T-helper 2 cell (primary cell): ENCODE results near the gene BICD2.

Experiments
- DNase-seq, 5 experiments: peaks; one replicate each; pipeline versions ENCODE4 v3.0.0 to v3.0.0-alpha.2; 2012 to 2022

BICD2 gene

DNA sequence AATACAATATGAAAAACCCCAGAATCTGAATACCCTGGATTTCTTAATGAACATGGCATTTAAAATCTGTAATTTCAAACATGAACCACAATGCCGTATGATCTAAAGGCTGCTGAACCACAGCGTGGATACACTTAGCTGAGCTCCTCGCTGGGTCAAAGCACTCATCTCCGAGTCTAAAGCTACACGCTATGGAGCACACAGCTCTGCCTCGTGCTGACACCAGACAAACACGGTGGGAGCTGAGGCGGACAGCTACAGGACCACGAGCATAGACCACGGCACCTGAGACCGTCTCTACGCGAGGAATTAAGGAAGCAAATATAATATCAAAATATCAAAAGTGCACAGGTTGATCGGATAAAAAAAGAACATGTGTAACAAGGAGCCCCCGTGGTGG is 51.9 kb downstream of the BICD2 start:
- no peak for DNase-seq

DNA sequence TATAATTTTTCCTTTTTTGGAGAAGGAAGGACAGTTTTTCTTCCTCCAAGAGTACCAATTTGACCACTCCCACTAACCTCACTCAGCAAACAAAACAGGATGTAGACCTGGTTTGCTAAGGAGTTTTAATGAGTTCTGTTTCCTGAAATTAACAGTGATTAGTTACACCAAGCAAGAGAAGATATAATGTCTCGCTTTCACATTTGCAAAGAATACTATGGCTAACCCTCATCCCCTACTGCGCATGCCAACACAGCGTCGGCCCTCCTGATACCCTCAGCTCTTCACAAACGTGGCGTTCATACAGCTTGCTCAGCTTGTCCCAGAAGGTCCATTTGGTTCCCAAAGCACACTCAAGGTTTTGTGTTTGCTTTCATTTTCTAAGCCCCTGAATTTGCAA is 52.8 kb downstream of the BICD2 start:
- peak in 1 of 5 experiments; percentile 71 for DNase-seq

DNA sequence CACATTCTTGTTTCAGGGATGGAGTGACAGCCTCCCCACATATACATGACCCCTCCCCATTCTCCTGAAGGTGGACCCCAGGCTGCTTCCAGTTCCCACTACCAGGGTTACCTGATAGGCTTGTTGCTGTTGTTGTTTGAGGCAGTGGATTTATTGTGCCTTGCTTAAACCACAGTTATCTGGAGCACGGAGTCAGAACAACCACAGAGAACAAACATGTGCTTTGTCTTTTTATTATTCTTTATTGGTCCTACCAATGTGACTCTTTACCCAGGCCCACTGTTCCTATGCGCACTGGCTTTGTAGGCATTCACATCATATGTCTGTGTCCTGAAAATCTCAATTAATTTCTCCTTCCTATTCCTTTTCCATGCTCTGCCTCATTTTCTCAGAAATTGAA is 53.5 kb downstream of the BICD2 start:
- peak in 1 of 5 experiments; percentile 35 for DNase-seq

DNA sequence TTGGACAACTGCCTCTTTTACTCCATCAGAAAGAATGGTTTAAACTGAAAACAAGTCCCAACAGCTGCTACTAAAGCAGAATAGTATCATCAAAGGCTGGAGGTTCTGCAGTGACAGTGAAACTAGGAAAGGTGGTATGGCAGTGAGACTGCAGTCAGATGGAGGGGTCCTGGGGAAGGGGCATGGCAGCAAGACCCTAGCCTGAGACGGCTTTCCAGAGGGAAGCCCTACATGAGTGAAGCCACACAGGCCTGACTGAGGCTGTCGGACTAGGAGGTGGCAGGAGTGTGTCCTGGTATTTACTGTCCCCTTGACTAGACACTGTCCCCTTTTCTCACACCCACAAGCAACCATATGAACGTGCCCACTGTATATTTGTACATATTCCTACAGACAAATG is 54.3 kb downstream of the BICD2 start:
- DNase-seq: no peak

DNA sequence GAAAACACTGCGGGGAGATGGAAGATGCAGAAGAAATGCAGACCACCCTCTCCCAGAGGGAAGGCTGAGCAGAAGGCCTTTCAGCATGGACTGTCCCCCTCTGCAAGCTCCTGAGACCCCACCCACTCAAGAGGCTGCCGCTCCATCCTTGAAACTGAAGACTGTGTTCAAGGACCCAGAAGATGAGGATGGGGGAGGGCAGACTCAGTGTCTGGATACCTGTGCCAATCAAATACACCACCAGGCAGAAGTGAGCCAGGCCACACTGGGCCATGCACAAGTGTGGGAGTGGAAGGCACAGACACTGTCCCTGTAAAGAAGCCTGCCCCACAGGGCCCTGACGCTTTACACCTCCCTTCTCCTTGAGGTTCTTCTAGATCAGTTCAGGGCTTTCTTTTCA is 54.7 kb downstream of the BICD2 start:
- no peak for DNase-seq

DNA sequence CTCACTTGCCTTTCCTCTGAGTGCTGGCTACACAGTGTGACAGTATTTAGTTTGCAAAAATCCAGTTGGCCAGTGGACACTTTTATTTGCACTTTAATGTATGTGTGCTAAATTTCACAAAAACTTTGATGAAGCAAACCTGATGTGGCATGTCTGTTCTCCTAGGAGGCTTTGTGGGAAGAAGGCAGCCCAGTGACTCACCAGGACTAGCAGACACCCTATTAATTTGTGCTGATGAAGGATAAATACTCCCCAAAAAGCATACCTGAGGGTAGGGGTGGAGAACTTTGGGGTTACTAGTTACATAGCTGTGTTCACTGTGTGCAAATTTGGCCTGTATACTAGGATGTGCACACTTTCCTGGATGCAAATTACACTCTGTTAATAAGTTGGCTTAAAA is 55.4 kb downstream of the BICD2 start:
- DNase-seq: no peak

DNA sequence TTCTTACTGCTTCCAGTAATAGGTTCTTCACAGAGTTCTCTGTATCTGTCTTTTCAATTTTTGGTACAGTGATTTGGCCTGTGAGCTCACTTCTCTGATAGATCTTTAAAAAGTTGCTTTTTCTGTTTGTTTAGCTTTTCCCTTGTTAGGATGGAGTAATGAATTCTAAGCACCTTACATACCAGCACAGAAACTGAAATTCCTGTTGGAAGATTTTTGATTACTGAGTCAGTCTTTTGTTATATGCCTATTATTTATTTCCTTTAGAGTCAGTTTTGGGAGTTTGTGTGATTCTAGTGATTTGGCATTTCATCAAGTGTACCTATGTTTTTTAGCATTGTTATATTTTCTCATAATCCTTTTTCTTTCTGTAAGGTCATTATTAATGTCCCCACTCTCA is 57.1 kb downstream of the BICD2 start:
- no peak for DNase-seq

DNA sequence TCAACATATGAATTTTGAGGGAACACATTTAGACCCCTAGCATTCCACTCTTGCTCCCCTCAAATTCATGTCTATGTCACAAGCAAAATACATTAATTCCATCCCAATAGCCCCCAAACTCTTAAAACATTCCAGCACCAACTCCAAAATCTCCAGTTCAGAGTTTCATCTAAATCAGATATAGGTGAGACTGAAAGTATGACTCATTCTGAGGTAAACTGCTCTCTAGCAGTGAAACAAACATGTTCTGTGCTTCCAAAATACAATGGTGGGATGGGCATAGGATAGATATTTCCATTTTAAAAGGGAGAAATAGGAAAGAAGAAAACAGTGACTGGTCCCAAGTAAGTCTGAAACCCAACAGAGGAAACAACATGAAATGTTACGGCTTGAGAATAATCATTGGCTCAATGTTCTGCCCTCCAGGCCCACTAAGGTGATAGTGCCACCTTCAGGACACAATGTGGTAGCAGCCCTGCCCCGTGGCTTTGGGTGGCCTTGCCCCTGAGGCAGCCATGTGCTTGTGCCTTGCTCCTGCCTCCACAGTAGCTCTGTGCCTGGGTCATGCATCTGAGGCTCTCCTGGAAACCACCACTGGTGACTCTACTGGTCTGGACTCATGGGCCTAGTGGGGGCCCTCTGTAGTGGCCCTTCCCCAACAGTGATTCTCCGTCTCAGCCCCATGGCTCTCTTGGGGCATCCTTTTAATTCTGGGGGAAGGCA is 58.3 kb downstream of the BICD2 start:
- DNase-seq: peak in 1 of 5 experiments; percentile 72

DNA sequence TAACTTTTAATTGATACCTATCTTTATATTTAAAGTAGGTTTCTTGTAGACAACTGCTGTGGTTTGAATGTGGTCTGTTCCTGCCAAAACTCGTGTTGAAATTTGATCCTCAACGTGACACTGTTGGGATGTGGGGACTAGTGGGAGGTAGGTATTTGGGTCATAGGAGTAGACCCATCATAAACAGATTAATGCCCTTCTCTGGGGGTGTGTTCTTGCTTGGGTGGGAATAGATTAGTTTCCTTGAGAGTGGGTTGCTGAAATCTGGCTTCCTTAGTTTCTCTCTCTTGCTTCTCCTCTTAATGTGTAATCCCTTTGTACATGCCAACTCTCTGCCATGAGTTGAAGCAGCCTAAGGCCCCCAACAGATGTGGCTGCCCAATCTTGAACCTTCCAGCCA is 60.1 kb downstream of the BICD2 start:
- DNase-seq: no peak

DNA sequence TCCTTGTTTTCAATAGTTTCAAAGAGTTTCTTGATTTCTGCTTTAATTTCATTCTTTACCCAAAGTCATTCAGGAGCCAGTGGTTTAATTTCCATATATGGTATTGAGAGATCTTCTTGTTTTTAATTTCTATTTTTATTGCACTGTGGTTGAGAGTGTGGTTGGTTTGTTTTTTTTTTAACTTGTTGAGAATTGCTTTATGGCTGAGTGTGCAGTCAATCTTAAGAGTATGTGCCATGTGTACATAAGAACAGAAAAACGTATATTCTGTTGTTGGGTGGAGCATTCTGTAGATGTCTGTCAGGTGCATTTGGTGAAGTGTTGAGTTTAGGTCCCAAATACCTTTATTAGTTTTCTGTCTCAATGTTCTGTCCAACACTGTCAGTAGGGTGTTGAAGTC is 68.0 kb downstream of the BICD2 start:
- peak in 1 of 5 experiments; percentile 50 for DNase-seq

DNA sequence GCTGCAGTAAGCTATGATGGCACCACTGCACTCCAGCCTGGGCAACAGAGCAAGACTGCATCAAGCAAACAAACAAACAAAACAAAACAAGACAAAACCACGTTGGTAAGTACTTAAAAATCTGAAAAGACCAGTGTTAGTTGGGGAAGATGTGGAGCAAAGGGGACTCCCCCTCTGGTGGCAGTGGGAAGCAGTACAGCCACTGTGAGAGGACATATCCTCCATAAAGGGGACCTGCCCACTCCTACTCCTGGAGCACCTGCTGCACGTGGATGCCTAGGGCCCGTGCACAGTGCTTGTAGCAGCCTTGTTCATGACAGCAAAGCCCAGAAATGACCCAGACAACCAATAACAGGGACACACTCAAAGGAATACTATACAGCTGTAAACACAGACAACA is 77.7 kb downstream of the BICD2 start:
- DNase-seq: peak in 1 of 5 experiments; percentile 23

DNA sequence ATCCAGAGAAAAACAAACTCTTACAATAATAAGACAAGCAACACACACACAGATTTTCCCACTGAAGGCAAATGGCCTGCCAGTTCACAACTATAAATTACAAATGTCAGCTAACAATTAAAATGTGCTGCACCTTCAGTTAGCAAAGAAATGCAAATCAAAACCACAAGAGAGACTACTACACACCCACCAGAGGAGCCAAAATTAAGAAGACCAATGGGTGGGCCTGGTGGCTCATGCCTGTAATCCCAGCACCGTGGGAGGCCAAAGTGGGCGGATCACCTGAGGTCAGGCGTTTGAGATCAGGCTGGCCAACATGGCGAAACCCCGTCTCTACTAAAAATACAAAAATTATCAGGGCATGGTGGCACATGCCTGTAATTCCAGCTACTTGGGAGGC is 79.6 kb downstream of the BICD2 start:
- DNase-seq: no peak

DNA sequence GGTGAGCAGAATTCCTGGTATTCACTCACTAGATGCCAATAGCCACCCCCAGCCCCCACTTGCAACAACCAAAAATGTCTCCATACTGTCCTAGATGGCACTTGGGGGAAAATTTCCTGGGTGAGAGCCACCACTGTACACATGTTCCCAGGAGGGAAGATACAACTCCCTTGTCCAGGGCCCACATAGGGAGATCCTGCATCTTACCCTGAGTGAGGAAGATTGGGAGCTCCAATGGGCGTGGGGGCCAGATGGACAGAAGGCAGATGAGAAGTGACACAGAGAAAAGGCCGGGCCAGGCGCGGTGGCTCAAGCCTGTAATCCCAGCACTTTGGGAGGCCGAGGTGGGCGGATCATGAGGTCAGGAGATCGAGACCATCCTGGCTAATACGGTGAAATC is 82.4 kb downstream of the BICD2 start:
- no peak for DNase-seq

DNA sequence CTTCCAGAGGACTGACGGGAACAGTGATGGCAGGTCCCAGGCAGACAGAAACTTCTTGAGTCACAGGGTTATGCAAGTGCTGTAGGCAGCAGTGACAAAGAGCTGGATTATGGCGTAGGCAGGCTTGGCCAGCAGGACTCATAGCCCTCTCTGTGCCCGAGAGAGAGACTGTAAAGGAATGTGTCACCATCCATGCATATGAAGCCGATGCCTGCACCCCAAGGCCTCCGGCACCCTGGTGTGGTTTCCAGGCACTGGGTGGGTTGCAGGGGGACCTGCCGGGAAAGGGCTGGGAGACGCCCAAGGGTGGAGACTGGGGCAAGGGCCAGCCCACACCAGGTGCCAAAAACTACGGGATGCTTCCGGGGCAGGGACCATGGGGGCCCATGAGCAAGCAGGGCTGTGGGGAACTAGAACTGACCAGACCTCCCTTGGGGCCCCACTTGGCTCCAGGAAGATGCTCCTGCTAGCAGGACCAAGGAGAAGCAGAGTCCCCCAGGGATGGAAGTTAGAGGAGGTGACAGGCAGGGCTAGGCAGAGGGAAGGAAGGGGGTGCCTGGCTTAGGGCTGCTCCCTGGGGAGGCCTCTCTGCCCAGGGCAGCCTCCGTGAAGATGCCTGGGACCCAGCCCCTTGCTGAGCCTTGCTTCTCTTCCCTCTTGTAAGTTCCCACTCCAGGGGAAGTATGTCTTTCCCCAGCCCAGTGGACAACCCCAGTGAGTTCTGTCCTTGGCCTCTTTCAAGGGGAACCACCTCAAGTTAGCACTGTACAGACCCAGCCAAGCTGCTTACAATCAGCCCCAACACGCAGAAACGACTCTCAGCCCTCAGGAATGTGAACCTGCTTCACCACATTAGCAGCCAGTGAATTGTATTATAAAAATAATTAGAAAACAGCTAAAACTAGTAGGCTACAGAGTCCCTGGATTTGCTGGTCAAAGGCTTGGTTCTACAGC is 84.2 kb downstream of the BICD2 start:
- DNase-seq: no peak

DNA sequence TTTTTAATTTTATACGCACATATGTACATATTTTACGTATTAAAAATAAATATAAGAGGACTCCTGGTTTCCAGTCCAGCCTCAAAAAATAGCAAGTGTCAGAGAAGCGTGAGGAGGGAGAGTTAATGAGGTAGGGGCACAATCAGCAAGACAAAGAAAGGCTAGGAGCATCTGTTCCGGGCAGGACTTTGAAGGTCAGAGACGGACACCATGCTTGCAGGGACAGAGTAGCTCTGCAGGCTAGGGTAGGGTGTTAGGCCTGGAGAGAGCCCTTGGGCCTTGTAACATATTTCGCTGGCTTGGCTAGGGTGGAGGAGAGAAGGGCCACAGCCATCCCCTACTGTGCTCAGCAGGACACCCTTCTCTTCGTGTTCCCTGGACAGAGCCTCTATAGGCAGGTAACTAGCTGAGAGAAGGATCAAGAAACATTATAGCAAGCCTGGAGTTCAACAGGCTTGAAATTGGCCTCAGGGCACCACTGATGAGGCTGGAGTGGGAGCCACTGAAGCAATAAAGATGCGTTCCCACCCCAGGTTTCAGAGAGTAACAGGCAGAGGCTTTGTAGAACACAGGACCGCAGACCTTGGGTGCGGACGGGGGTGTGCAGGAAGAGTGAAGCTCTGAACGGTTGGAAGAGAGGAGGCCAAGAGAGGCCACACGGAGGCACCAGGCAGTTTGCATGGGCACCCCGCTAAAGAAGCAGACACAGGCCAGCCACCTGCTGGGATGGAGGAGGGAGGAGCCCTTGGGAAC is 85.0 kb downstream of the BICD2 start:
- no peak for DNase-seq

DNA sequence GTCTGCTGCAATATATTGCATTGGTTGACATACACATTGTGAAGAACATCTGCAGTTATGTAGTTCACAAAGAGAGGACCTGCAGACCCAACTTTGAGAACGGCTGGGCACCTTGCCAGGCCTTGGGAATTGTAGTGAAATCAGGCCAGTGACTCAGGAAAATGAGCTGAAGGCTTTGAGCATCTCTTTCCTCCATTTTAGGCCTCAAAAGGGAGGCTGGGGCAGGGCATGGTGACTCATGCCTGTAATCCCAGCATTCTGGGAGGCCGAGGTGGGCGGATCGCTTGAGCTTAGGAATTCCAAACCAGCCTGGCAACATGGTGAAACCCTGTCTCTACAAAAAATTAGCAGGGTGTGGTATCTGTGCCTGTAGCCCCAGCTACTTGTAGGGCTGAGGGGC is 93.3 kb downstream of the BICD2 start:
- no peak for DNase-seq

DNA sequence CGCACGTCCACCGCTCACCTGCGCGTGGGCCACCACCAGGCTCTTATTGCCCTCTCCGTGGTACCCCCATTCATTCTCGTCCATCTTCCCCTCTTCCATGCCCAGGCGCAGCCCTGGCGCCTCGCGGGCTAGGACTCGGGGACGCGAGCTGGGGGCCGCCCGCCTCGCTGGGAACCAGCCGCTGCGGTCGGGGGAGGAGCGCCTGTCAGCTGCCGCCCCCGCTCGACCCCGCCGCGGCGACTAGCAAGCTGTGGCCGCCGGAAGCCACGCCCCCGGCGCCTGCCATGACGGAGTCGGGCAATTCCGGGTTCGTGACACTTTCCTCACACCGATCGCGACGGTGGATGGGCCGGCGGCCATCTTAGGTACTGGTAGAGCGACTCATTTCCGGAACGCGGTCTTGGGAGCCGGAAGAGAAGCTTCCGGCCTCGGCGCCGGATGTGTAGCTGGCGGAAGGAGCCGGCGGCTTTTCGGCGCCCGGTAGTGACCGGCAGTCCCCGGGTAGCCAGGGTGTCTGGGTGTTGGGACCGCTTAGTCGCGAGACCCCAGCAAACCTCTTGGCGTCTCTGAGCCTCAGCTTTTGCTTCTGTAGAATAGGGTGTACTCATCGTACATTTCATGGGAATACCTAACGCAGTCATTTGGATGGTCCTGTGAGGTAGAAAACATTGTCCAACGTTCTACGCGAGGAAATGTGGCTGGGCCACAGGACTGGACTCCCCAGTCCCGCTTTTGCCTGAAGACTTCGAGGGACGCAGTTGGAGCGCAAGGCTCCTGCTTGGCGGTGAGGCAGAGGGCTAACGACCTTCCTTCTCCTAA is 94.5 kb downstream of the BICD2 start, which contains the start of gene IPPK:
Gene IPPK (minus strand): TSS at position 242 of the 819 bp plus-strand sequence. CDS start 143 bp downstream, at position 99.
- peak; percentile 93 to 99 (median 97) for DNase-seq

DNA sequence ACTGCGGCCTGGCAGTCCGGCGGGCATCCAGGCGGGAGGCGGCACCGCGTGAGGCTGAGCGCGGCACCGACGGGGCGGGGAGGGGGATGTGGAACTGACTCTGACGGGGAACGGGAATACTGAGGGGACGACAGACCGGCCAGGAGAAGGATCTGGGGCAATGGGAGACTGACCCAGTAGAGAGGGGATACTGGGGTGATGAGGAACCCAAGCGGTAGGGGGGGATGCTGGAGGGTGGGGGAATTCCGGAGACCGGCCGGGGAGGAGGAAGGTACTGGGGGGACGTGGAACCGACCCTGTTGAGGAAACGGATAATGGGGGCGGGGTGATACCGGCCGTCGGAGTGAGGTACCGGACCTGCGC is 95.1 kb downstream of the BICD2 start:
- DNase-seq: peak in 1 of 5 experiments; percentile 33

DNA sequence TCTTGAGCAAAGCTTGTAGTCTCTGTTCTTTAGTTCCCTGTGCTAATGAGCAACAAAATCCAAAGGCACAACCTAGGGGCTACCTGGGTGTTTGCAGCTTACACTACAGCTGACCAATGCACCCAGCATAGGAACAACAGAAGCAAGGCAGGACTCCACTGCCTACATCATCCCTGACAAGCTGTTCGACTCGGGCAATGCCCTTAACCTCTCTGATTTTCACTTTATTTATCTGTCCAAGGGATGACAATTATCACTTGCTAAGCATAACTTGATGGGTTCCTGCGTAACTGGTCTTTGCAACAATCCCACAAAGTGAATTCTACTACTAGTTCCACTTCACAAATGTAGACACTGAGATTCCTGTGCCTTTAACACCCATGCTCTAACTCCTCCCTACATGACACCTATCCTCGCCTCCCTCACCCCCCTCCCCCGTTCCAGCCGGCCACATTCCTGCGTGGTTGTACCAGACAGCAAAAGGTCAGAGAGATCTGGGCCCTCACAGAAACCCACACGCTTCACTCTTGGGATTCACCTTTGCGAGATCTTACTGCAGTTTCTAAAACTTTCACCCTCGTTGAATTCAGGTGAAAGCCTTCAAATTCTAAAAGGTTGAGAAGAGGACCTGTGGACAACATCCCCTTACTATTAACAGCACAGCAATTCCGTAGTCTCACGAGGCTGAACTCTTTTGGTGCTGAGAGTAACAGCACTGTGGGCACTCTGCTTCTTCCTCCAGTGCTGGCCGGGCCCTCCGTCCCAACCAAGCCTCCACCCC is 95.7 kb downstream of the BICD2 start:
- DNase-seq: peak in 3 of 5 experiments; percentile 11 to 46 (median 23)

DNA sequence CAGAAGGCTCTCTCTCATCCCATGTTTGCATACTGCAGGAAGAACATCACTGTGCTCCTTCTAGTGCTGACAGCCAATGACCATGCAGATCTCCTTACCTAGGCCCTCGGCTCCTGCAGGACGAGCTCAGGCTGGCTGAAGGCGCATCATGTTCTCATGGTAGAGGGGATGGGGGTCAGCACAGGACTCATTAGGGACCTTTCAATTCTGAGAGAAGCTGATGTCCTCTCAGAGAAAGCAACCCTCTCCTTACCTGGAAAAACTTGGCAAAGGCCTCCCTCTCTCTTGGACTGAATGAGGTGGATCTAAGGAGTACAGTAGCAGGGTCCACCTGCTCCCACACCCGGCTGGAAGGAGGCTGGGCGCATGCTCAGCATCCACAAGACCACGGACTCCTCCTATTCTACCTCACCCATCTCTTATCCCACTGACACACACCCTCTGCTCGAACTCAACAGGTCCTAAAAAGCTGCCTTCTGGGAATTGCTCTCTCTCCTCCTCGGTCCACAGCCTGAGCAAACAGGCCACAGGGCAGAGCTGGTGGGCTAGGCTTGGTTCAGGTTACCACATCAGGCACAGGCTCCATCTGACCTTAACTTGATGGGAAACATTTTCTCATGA is 97.6 kb downstream of the BICD2 start:
- DNase-seq: no peak

DNA sequence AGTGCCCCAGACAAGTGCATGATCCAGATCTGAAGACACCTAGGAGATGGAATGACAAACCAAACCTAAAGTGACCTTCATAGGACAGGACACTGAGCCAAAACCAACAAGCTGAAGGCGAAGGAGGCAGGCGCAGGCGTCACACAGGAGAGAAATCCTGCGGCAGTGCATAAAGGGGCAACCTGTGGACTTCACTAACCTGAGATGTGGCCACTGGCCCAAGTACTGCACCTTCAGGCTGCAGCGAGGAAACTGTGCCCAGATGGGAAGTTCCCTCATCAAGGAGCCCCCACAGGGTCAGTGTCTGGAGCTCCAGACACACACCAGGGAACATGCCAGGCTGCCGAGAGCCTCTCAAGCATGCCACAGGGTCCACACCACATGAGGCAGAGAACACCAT is 98.4 kb downstream of the BICD2 start:
- no peak for DNase-seq
